GM18858 (cell line): ENCODE results near the gene SRPRB.

Experiments
- ATAC-seq: cut with Tn5 transposase; IDR thresholded peaks from one replicate; pipeline ENCODE4 v1.9.1; 2021; ENCODE audit not compliant: unreplicated experiment

Gene SRPRB

DNA sequence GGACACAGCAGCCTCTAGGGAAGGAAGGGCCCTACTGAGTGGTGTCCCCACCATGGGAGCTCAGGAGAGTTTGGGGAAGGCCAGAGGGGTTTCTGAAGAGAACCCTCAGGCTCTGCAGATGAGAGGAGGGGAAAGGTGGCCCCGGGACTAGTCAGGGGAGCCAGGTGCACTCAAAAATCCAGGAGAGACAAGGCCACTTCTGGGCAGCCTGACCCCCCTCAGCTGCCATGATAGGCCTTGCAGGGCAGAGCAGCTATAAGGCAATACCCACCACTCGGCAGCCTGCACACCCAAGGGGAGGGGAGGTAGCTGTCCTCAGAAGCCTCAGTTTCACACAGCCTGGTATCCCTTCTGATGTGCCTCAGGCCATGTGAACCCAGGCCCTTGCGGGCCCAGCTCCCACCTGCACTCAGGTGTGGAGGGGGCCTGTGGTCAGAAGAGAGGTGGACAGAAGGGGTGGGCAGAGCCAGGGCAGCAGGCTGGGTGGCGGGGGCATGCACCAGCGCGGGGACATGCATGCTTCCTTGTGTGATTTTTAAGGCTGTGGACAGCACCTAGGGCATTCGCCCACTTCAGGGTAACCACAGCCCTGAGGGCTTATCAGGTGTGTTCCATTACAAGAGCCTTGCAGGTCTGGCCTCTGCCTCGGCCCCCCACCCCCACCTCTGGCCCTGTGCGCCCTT, 34.6 kb downstream of the SRPRB start:
- no peak for ATAC-seq

DNA sequence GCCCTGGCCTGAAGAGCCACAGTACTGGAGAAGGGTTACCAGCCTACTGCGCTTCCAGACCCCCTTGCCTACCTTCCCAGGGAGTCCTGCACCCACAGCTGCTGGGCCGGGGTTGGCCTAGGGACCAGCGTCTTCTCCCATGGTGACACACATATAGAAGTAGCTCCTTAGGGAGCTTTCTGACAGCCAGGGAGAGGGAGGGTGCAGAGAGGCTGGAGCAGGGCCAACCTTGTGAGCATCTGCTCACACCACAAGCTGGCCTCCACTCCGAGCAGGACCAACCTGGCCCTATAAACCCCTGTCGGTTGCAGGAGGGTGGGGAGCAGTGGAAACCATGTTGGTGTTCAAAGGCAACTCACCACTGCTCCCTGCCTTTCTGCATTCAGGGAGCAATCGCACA, 35.2 kb downstream of the SRPRB start:
- ATAC-seq, result no peak

DNA sequence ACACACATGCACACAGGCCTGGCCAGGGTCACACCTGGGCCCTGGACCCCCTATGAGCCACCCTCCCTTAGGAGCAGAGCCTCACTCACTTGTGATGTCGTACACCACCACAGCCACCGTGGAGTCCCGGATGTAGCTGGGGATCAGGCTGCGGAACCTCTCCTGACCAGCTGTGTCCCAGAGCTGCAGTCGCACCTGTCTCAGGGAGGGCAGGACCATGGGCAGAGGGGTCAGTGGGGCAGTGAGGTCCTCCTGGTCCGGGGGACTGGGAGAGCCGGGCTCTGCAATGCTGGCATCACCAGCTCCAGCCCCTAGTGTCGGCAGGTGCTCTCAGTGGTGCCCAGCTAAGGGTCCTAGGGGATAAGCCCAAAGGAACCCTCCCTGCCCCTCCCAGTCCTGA, 35.6 kb downstream of the SRPRB start:
- no peak for ATAC-seq

DNA sequence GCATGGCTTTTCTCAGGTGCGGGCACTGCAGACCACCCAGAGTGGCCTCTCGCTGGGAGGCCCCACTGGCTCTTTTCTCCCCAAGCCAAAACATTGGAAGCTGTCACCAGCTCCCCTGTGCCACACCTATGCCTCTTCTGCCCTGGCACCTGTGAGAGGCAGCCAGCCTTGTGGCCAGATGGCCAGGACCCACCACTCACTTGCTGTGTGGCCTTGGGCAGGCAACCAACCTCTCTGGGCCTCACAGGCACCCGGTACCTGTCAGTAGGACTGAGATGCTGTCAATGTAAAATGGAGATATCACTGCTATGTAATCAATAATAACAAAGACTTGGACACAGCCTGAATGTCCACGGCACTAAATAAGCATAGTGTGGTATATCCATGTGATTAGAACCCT, 36.5 kb downstream of the SRPRB start:
- ATAC-seq, result no peak

GRCh38 chr3:133843634-133844033, 38.0 kb downstream of the SRPRB start:
- no peak for ATAC-seq

- ATAC-seq, result no peak
Observed at GRCh38 chr3:133845127-133845526, 39.5 kb downstream of the SRPRB start.

- ATAC-seq, result no peak
Observed at GRCh38 chr3:133849346-133849745, 43.7 kb downstream of the SRPRB start.

- ATAC-seq, result no peak
Observed at GRCh38 chr3:133850034-133850433, 44.4 kb downstream of the SRPRB start.

GRCh38 chr3:133851266-133851906, 45.8 kb downstream of the SRPRB start:
- ATAC-seq, result no peak

DNA sequence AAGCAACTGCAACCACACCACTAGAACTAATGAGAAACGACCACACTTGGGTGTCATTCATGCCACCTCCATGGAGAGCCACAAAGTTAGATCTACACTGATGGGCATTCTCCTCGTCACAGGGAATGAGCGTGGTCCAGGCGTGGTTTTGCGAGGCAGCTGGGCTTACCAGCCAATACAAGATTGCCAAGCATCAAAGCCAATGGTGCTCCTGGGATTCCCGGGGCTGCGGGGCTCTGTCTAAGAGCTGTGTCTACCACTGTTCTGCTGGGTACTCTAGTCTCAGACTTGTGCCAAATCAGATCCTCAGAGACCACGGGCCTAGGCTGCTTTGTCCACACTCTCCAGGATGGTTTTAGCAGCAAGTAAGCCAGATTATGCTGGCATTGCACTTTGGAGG, 46.3 kb downstream of the SRPRB start:
- no peak for ATAC-seq

GRCh38 chr3:133853063-133853924, 47.7 kb downstream of the SRPRB start:
- ATAC-seq, result no peak

GRCh38 chr3:133853925-133854227, 48.3 kb downstream of the SRPRB start:
- no peak for ATAC-seq

DNA sequence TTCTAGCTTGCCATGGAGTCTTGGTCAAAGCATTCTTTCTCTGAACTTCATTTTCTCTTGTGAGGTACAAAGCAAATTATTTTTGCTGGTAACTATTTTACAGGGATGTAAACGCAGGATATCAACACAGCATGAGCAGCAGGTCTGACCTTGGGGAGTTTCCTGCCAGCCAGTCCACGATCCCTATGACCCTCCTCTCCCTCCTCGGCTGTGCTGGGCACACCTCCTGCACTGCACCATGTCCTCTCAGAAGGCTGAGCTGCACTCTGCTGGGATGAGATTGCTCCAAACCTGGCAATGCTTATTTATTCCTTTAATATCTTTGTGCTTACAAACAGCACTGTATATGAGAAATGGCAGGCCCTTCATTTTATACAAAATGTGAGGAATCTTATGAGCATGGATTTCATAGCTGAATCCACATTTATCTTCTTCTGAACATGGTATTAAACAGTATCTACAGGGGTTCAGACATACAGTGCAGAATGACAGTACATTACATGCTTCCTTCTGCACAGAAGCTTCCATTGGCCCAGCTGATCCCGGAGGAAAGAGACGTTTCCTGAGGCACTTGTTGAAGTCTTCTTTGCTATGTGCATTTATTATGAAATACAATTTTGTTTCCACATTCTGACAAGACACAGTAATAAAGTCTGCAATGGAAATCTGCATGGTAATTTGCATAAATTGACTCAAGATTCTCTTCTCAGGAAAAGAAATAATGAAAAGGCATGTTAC, 48.8 kb downstream of the SRPRB start:
- ATAC-seq, result no peak

- no peak for ATAC-seq
Observed at GRCh38 chr3:133855002-133855370, 49.4 kb downstream of the SRPRB start.

DNA sequence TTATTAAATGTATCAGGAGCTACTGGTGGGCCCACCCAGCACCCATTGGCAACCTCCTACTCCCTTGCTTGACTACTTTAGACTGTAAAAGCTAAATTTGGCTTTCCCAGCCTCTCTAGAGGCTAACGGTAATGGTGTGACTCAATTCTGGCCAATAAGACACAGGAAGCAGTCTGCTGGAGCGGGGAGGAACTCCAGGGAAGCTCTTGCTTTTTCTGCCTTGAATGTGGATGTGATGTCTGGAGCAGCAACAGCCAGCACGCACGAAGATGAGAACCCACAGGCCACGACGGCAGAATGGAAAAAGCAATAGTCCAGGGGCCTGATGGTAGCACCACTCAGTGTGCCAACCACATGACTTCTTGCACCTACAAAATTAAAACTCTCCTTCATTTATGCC, 50.2 kb downstream of the SRPRB start:
- no peak for ATAC-seq

- no peak for ATAC-seq
Observed at GRCh38 chr3:133856316-133856715, 50.7 kb downstream of the SRPRB start.

DNA sequence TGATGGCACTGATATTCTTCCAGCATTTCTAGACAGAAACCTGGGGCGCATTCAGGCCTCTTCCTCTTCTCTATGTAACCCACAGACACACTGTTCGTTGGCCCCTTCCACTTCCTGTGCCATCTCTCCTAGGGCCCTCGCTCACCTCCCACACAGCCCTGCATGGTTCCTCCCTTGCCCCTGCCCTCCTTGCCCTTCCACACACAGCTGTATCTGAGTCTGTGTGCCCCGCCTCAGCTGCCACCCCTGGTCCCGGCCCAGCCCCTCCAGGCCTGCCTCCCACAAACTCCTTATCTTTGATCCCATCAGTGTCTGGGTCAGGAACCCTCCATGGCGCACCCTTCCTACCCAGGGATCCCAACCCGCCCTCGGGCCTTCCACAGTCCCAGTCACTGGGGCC, 52.2 kb downstream of the SRPRB start:
- ATAC-seq, result no peak

DNA sequence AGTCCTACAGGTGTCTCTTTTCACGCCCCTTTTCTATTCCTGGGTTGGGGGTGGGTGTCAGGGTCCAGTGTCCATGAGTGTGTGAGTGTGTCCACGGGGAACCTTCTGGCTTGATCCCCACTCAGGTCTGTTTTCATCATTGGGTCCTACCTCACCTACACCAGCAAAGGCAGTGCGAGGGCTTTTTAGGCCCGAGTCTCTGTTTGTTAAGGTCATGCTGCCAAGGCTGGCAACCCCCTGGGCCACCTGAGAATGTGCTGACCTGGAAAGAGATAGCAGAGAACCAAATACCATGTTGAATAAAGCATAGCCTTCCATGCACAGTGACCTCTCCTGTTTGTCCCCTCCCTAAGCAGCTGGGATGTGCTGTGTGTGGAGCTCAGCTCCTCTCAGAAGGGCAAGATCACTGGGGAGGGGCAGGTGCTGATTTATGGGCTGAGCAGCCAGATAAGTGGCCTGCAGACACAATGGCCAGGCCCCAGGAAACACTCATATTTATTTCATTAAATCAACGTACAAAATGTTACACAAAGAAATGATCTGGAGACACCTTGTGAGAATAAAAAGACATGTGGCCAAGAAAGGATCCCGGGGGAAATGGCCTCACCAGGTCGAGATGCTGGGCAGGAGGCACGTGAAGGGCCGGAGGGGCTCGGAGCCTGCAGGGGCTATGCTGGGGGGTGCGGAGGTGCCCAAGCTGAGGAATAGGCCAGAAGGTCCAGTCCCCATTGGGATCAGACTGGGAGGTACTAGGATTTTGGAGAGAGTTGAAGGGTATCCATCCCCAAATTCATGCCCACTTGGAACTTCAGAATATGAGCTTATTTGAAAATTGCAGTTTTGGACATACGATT, 54.0 kb downstream of the SRPRB start:
- no peak for ATAC-seq

GRCh38 chr3:133860519-133860918, 54.9 kb downstream of the SRPRB start:
- no peak for ATAC-seq

GRCh38 chr3:133862161-133862560, 56.5 kb downstream of the SRPRB start:
- no peak for ATAC-seq

DNA sequence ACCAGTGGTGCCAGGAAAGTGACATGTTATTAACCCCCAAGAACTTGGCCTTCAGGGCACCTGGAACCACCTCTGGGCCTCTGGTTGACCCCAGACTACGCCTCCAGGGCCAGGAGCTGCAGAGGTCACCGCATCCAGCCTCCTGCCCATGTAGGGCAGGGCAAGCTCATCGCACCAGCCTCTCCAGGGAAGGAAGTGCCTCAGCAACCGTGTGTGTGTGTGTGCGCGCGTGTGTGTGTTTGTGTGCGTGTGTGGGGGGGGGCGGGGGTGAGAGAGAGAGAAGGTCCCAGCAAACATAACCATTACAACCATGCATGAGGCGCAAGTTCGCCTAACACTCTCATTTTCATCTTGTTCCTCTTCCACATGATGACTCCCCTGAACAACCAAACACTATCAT, 58.3 kb downstream of the SRPRB start:
- ATAC-seq, result no peak
